ENCODE measurements around the gene LHFPL6.

DNA sequence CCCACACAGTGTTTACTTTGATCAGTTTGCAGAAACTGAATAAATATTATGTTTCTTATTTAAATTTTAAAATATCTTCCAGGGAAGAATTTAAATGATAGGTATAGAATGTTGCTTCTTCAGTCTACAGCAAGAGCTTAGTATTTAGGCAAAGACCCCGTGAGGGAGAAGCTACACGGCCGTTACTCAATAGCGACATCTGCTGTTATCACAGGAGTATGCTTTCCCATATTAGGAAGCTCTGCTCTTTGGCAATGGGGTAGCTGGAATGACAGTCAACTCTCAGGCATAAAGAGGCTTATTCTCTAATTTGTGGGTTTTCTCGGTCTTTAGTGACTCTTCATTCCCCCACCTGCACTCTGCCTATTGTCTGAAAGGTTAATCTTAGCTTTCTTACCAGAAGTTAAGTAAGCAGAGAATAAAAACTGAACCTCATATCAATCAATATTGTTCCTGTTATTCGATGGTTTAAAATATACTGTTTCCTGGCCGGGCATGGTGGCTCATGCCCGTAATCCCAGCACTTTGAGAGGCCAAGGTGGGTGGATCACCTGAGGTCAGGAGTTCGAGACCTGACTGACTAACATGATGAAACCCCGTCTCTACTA, 13.2 kb upstream of the LHFPL6 start:
- TF ChIP-seq, protein P1, sequence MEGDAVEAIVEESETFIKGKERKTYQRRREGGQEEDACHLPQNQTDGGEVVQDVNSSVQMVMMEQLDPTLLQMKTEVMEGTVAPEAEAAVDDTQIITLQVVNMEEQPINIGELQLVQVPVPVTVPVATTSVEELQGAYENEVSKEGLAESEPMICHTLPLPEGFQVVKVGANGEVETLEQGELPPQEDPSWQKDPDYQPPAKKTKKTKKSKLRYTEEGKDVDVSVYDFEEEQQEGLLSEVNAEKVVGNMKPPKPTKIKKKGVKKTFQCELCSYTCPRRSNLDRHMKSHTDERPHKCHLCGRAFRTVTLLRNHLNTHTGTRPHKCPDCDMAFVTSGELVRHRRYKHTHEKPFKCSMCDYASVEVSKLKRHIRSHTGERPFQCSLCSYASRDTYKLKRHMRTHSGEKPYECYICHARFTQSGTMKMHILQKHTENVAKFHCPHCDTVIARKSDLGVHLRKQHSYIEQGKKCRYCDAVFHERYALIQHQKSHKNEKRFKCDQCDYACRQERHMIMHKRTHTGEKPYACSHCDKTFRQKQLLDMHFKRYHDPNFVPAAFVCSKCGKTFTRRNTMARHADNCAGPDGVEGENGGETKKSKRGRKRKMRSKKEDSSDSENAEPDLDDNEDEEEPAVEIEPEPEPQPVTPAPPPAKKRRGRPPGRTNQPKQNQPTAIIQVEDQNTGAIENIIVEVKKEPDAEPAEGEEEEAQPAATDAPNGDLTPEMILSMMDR (IDR thresholded peaks at IDR 0.05; ENCODE audit: low read length), result peak; percentile 60
- TF ChIP-seq EZH2 (optimal IDR thresholded peaks at IDR 0.05; ENCODE audit: low read depth, low read length), result no peak

Data from MM.1S (cell line).